IMR-90 (cell line): Measurements from ENCODE around the gene TMPRSS11A. TPM values are rescaled to one million over a fixed set of nuclear protein-coding genes. Genes with fewer than 3 reads are reported as not detected.

Experiments used
- ATAC-seq: fragments of 200-7000 bp; cut with Tn5 transposase; 2 replicates; pipeline ENCODE4 v1.9.1; 2020; ENCODE audit warnings: low read depth, mild to moderate bottlenecking, moderate library complexity
- BruUV-seq: library from RNA; stranded (reverse); fragments of 400-500 nt; replicated peaks from 2 replicates; lab custom pipeline; 2021; lab: Mats Ljungman, UMichigan
- CTCF ChIA-PET: fragments of 300-600 bp; formaldehyde crosslinking; extraction: SDS; loops from one replicate; lab custom pipeline; 2021; ENCODE audit warnings: antibody characterized with exemption; lab: Yijun Ruan, JAX
- POLR2A ChIA-PET: fragments of 300-600 bp; sonication (Branson Sonifier 250); formaldehyde crosslinking; loops from one replicate; lab custom pipeline; 2022; ENCODE audit warnings: antibody characterized with exemption; ENCODE audit not compliant: unreplicated experiment; lab: Charles Lee
- DNase-seq: peaks from one replicate; pipeline ENCODE4 v3.0.0; 2013
- H2AFZ ChIP-seq: replicated peaks from 2 replicates; pipeline ENCODE3; 2013; ENCODE audit warnings: low read length, mild to moderate bottlenecking; ENCODE audit not compliant: poor library complexity
- H2AK5ac ChIP-seq: 2 replicates; pipeline ENCODE4 v1.6.1; 2013; ENCODE audit warnings: low read depth, low read length, inconsistent platforms
- H2AK9ac ChIP-seq: replicated peaks from 2 replicates; pipeline ENCODE3; 2013; ENCODE audit warnings: mild to moderate bottlenecking, low read depth, low read length, moderate library complexity; ENCODE audit not compliant: poor library complexity
- H2BK120ac ChIP-seq: 2 replicates; pipeline ENCODE4 v1.6.1; 2013; ENCODE audit warnings: low read depth, low read length, inconsistent platforms
- H2BK15ac ChIP-seq: 3 replicates; pipeline ENCODE4 v1.6.1; 2013; ENCODE audit warnings: low read depth, low read length, inconsistent platforms
- H2BK20ac ChIP-seq: 2 replicates; pipeline ENCODE4 v1.6.1; 2013; ENCODE audit warnings: low read depth, mild to moderate bottlenecking, inconsistent platforms, low read length, moderate library complexity
- H2BK5ac ChIP-seq: 2 replicates; pipeline ENCODE4 v1.6.1; 2013; ENCODE audit warnings: mild to moderate bottlenecking, low read depth, low read length, inconsistent platforms; ENCODE audit not compliant: poor library complexity, severe bottlenecking
- H3K14ac ChIP-seq: replicated peaks from 2 replicates; pipeline ENCODE4 v1.6.1; 2013; ENCODE audit warnings: low read depth, low read length, inconsistent platforms
- H3K18ac ChIP-seq: 2 replicates; pipeline ENCODE4 v1.6.1; 2013; ENCODE audit warnings: low read depth, low read length, control low read depth
- H3K23ac ChIP-seq: 2 replicates; pipeline ENCODE4 v1.6.1; 2013; ENCODE audit warnings: low read depth, low read length, inconsistent platforms
- H3K27ac ChIP-seq: 2 replicates; pipeline ENCODE4 v1.5.1; 2013; ENCODE audit warnings: mild to moderate bottlenecking, control low read depth, low read length; ENCODE audit not compliant: insufficient read depth
- H3K27me3 ChIP-seq: 2 replicates; pipeline ENCODE4 v1.6.1; 2013; ENCODE audit warnings: low read length; ENCODE audit not compliant: control insufficient read depth, insufficient read depth
- H3K36me3 ChIP-seq: 2 replicates; pipeline ENCODE4 v1.6.1; 2013; ENCODE audit warnings: low read length, mixed read lengths; ENCODE audit not compliant: control insufficient read depth, insufficient read depth
- H3K4ac ChIP-seq: 2 replicates; pipeline ENCODE4 v1.6.1; 2013; ENCODE audit warnings: low read depth, low read length, inconsistent platforms
- H3K4me1 ChIP-seq: 2 replicates; pipeline ENCODE4 v1.6.1; 2013; ENCODE audit warnings: low read length, mixed read lengths; ENCODE audit not compliant: control insufficient read depth, insufficient read depth
- H3K4me2 ChIP-seq: 2 replicates; pipeline ENCODE4 v1.6.1; 2013; ENCODE audit warnings: low read depth, mild to moderate bottlenecking, control low read depth, low read length, moderate library complexity
- H3K4me3 ChIP-seq: 2 replicates; pipeline ENCODE4 v1.5.1; 2013; ENCODE audit warnings: low read depth, mild to moderate bottlenecking, control low read depth, low read length, moderate library complexity; ENCODE audit not compliant: insufficient read depth
- H3K56ac ChIP-seq: 2 replicates; pipeline ENCODE4 v1.6.1; 2013; ENCODE audit warnings: low read length, inconsistent platforms; ENCODE audit not compliant: insufficient read depth; ENCODE audit errors: extremely low read depth
- H3K79me1 ChIP-seq, 2 experiments: 2 replicates each; pipeline ENCODE4 v1.6.1; 2013; ENCODE audit warnings: low read length in 2 of 2, inconsistent platforms in 1 of 2, low read depth in 1 of 2
- H3K9ac ChIP-seq: 2 replicates; pipeline ENCODE4 v1.6.1; 2013; ENCODE audit warnings: low read depth, low read length, control low read depth
- H3K9me1 ChIP-seq: 2 replicates; pipeline ENCODE4 v1.6.1; 2013; ENCODE audit warnings: low read length, inconsistent platforms; ENCODE audit not compliant: insufficient read depth
- H3K9me3 ChIP-seq: 2 replicates; pipeline ENCODE4 v1.6.1; 2013; ENCODE audit warnings: low read length; ENCODE audit not compliant: control insufficient read depth, insufficient read depth
- H4K20me1 ChIP-seq: 2 replicates; pipeline ENCODE4 v1.6.1; 2013; ENCODE audit warnings: low read length, inconsistent platforms; ENCODE audit not compliant: insufficient read depth
- H4K5ac ChIP-seq: 2 replicates; pipeline ENCODE4 v1.6.1; 2013; ENCODE audit warnings: mild to moderate bottlenecking, low read depth, low read length, control low read depth
- H4K8ac ChIP-seq, 2 experiments: 2 replicates each; pipeline ENCODE4 v1.6.1; 2013; ENCODE audit warnings: low read depth in 2 of 2, low read length in 2 of 2, control low read depth in 1 of 2, inconsistent platforms in 1 of 2
- H4K91ac ChIP-seq: 2 replicates; pipeline ENCODE4 v1.6.1; 2013; ENCODE audit warnings: low read depth, low read length, inconsistent platforms; ENCODE audit not compliant: insufficient read depth
- BHLHE40 ChIP-seq: fragments of 150-350 bp; IDR thresholded peaks from 2 replicates; pipeline ENCODE4 v1.6.1; 2016; ENCODE audit warnings: mild to moderate bottlenecking, low read depth, low read length
- CEBPB ChIP-seq: IDR thresholded peaks from 2 replicates; pipeline ENCODE4 v1.6.1; 2012; ENCODE audit warnings: low read depth, low read length, improper control_type of control experiment
- CHD1 ChIP-seq: IDR thresholded peaks from 2 replicates; pipeline ENCODE4 v1.6.1; 2012; ENCODE audit warnings: low read depth, low read length, improper control_type of control experiment
- CTCF ChIP-seq: conservative IDR thresholded peaks from 2 replicates; pipeline ENCODE4 v1.5.1; 2012; ENCODE audit warnings: mild to moderate bottlenecking, low read depth, low read length, improper control_type of control experiment
- ELK1 ChIP-seq: fragments of 150-350 bp; IDR thresholded peaks from 2 replicates; pipeline ENCODE4 v1.6.1; 2016; ENCODE audit warnings: low read depth, mild to moderate bottlenecking, low read length, moderate library complexity, borderline replicate concordance
- FOS ChIP-seq: fragments of 150-350 bp; IDR thresholded peaks from 2 replicates; pipeline ENCODE4 v1.6.1; 2016; ENCODE audit warnings: low read depth, low read length
- MAFK ChIP-seq: IDR thresholded peaks from 2 replicates; pipeline ENCODE4 v1.6.1; 2012; ENCODE audit warnings: low read depth, low read length, improper control_type of control experiment
- MAZ ChIP-seq: IDR thresholded peaks from 2 replicates; pipeline ENCODE4 v1.6.1; 2012; ENCODE audit warnings: low read depth, mild to moderate bottlenecking, low read length, improper control_type of control experiment, moderate library complexity, borderline replicate concordance
- MXI1 ChIP-seq: IDR thresholded peaks from 2 replicates; pipeline ENCODE4 v1.6.1; 2012; ENCODE audit warnings: low read depth, mild to moderate bottlenecking, low read length, moderate library complexity, borderline replicate concordance
- NFE2L2 ChIP-seq: fragments of 150-350 bp; IDR thresholded peaks from 2 replicates; pipeline ENCODE4 v1.6.1; 2016; ENCODE audit warnings: low read depth, mild to moderate bottlenecking, low read length
- POLR2A ChIP-seq: IDR thresholded peaks from 2 replicates; pipeline ENCODE4 v1.6.1; 2012; ENCODE audit warnings: mild to moderate bottlenecking, low read depth, low read length
- RAD21 ChIP-seq: IDR thresholded peaks from 2 replicates; pipeline ENCODE4 v1.6.1; 2012; ENCODE audit warnings: low read length, improper control_type of control experiment
- RCOR1 ChIP-seq: IDR thresholded peaks from 2 replicates; pipeline ENCODE4 v1.6.1; 2012; ENCODE audit warnings: mild to moderate bottlenecking, low read length, improper control_type of control experiment; ENCODE audit not compliant: insufficient replicate concordance
- RFX5 ChIP-seq: IDR thresholded peaks from 2 replicates; pipeline ENCODE4 v1.8.0; 2012; ENCODE audit warnings: low read depth, mild to moderate bottlenecking, low read length, moderate library complexity
- SMC3 ChIP-seq: fragments of 150-350 bp; IDR thresholded peaks from 2 replicates; pipeline ENCODE4 v1.6.1; 2016; ENCODE audit warnings: low read depth, mild to moderate bottlenecking, antibody characterized with exemption, low read length, moderate library complexity
- USF2 ChIP-seq: fragments of 150-350 bp; IDR thresholded peaks from 2 replicates; pipeline ENCODE4 v1.6.1; 2017; ENCODE audit warnings: mild to moderate bottlenecking, antibody characterized with exemption, low read length, low read depth
- WGBS, 2 experiments: methylation state at CpG; one replicate each; pipeline versions ENCODE4 v1.1.5 to v1.1.7; 2013; ENCODE audit warnings: missing lambda C conversion rate in 2 of 2; ENCODE audit not compliant: insufficient read length in 1 of 2; ENCODE audit errors: extremely low coverage in 2 of 2; 5-methylcytosine and 5-hydroxymethylcytosine counted together
- dilution Hi-C: fragments of 300-500 bp; cut with HindIII; formaldehyde crosslinking; loops from one replicate; pipeline ENCODE4 v1.14.3; 2018; ENCODE audit warnings: low sequenced_read_pairs; ENCODE audit not compliant: unreplicated experiment
- in situ Hi-C: fragments of 300-500 bp; cut with MboI; formaldehyde crosslinking; loops from 3 replicates; pipeline ENCODE4 v1.14.3; 2019; ENCODE audit warnings: low sequenced_read_pairs, inconsistent platforms, mixed read lengths
- intact Hi-C: fragments of 100-400 bp; cut with micrococcal nuclease; formaldehyde crosslinking; loops from 2 replicates; pipeline ENCODE4 v1.10.0; 2022
- polyA plus RNA-seq, 3 experiments: library from polyadenylated mRNA; depleted of rRNA; stranded (reverse); fragments of >200 nt; gene quantifications; 2 replicates each; pipeline ENCODE4 v1.2.3, GENCODE V29; 2012; ENCODE audit warnings: low replicate concordance in 1 of 3
- total RNA-seq: library from RNA; depleted of rRNA; stranded (reverse); fragments of >200 nt; gene quantifications from 2 replicates; pipeline ENCODE4 v1.2.3, GENCODE V29; 2012

Gene TMPRSS11A
- total and polyA plus RNA-seq, 2 of the 4 experiments (the other 2 are of a cell fraction), result not detected

GRCh38 chr4:67926485-67926884 lies 36.8 kb downstream of the TMPRSS11A start:
- Histone ChIP-seq H3K23ac (no peak overlapping the region), H3K79me1 (no peaks in the 10 kb centered on the region), H2BK20ac (no peak overlapping the region), H3K36me3 (no peaks in the 10 kb centered on the region), H3K9me3 (no peaks in the 10 kb centered on the region), H3K27me3 (no peaks in the 10 kb centered on the region), H2AFZ (peak overlapping the region; percentile 17), H3K4me1 (no peaks in the 10 kb centered on the region), H2BK5ac (no peak overlapping the region), H4K8ac (no peak overlapping the region), H2BK120ac (no peak overlapping the region), H3K14ac (no peak overlapping the region), H4K20me1 (no peaks in the 10 kb centered on the region), H2AK9ac (no peak overlapping the region), H3K9me1 (no peaks in the 10 kb centered on the region), H4K5ac (no peak overlapping the region), H2AK5ac (no peak overlapping the region), H2BK15ac (no peak overlapping the region), H3K56ac (no peak overlapping the region), H3K27ac (no peak overlapping the region), H3K4ac (no peak overlapping the region), H3K4me3 (no peak overlapping the region), H4K91ac (no peak overlapping the region), H3K4me2 (no peak overlapping the region), H3K9ac (no peak overlapping the region), H3K18ac (no peak overlapping the region)
- no CpG with 5 or more reads among the region's 7 CpGs for WGBS, 2 experiments
- intact Hi-C loops, result no loop called here
- CTCF ChIA-PET, result no interaction called here
- BruUV-seq, result no TSS peak
- TF ChIP-seq ELK1, result no peak
- no peak for TF ChIP-seq NFE2L2
- TF ChIP-seq SMC3, result no peak
- TF ChIP-seq MXI1, result no peak
- TF ChIP-seq BHLHE40, result no peak
- no peak for TF ChIP-seq CHD1
- TF ChIP-seq MAZ, result no peak
- TF ChIP-seq RAD21, result no peak
- no peak for TF ChIP-seq MAFK
- no peak for TF ChIP-seq USF2
- TF ChIP-seq CTCF, result no peak
- TF ChIP-seq RFX5, result no peak
- TF ChIP-seq FOS, result no peak
- TF ChIP-seq POLR2A, result no peak
- no peak for TF ChIP-seq RCOR1
- TF ChIP-seq CEBPB, result no peak
- POLR2A ChIA-PET, result no interaction called here
- no peak for ATAC-seq
- dilution Hi-C loops, result no loop called here
- in situ Hi-C loops, result no loop called here
- DNase-seq, result no peak
